ENCODE measurements around the gene MGAT3. TPM values are rescaled to one million over a fixed set of nuclear protein-coding genes. Genes with fewer than 3 reads are reported as not detected.

Gene MGAT3
- total RNA-seq, 1 donor: not detected

GRCh38 chr22:39437791-39438704, 18.8 kb upstream of the MGAT3 start:
- no peaks in the 10 kb centered on the region for H3K27me3 ChIP-seq (ENCODE audit: insufficient read depth, low read length)
- H3K4me3 ChIP-seq (ENCODE audit: insufficient read depth, low read length): peak overlapping the region; percentile 60
- no peak overlapping the region for H3K27ac ChIP-seq (ENCODE audit: low read depth, low read length)
- peaks cover 5% of the 10 kb centered on the region for H3K4me1 ChIP-seq (ENCODE audit: insufficient read depth, low read length)
- peak overlapping the region; percentile 51 for H2AFZ ChIP-seq (ENCODE audit: low read length)
- no peak for TF ChIP-seq CTCF (IDR thresholded peaks at IDR 0.05; ENCODE audit: extremely low read depth, low read depth, low read length)
- H4K20me1 ChIP-seq (ENCODE audit: insufficient read depth, low read length): no peaks in the 10 kb centered on the region
- H3K4me2 ChIP-seq (ENCODE audit: insufficient read depth, low read length): peak overlapping the region; percentile 81
- DNase-seq (ENCODE audit: insufficient read length, low spot score, missing footprints): peak; percentile 50
- H3K36me3 ChIP-seq (ENCODE audit: insufficient read depth, low read length): no peaks in the 10 kb centered on the region
- no peaks in the 10 kb centered on the region for H3K9me3 ChIP-seq (ENCODE audit: low read depth, low read length)
- H3K79me2 ChIP-seq (ENCODE audit: insufficient read depth, low read length): no peaks in the 10 kb centered on the region

GRCh38 chr22:39439170-39439569, 17.6 kb upstream of the MGAT3 start:
- no peak for TF ChIP-seq CTCF (IDR thresholded peaks at IDR 0.05; ENCODE audit: extremely low read depth, low read depth, low read length)
- Histone ChIP-seq H3K4me2 (ENCODE audit: insufficient read depth, low read length) (no peak overlapping the region), H4K20me1 (ENCODE audit: insufficient read depth, low read length) (no peaks in the 10 kb centered on the region), H3K4me1 (ENCODE audit: insufficient read depth, low read length) (peaks cover 5% of the 10 kb centered on the region), H3K27me3 (ENCODE audit: insufficient read depth, low read length) (no peaks in the 10 kb centered on the region), H2AFZ (ENCODE audit: low read length) (no peak overlapping the region), H3K27ac (ENCODE audit: low read depth, low read length) (no peak overlapping the region), H3K4me3 (ENCODE audit: insufficient read depth, low read length) (no peak overlapping the region), H3K36me3 (ENCODE audit: insufficient read depth, low read length) (no peaks in the 10 kb centered on the region), H3K9me3 (ENCODE audit: low read depth, low read length) (no peaks in the 10 kb centered on the region), H3K79me2 (ENCODE audit: insufficient read depth, low read length) (no peaks in the 10 kb centered on the region)
- peak; percentile 90 for DNase-seq (ENCODE audit: insufficient read length, low spot score, missing footprints)

- H2AFZ ChIP-seq (ENCODE audit: low read length): no peak overlapping the region
- no peak overlapping the region for H3K4me3 ChIP-seq (ENCODE audit: insufficient read depth, low read length)
- no peak overlapping the region for H3K27ac ChIP-seq (ENCODE audit: low read depth, low read length)
- H3K27me3 ChIP-seq (ENCODE audit: insufficient read depth, low read length): no peaks in the 10 kb centered on the region
- DNase-seq (ENCODE audit: insufficient read length, low spot score, missing footprints): peak; percentile 15
- no peak overlapping the region for H3K4me2 ChIP-seq (ENCODE audit: insufficient read depth, low read length)
- H3K36me3 ChIP-seq (ENCODE audit: insufficient read depth, low read length): no peaks in the 10 kb centered on the region
- no peak for TF ChIP-seq CTCF (IDR thresholded peaks at IDR 0.05; ENCODE audit: extremely low read depth, low read depth, low read length)
- no peaks in the 10 kb centered on the region for H3K79me2 ChIP-seq (ENCODE audit: insufficient read depth, low read length)
- H3K4me1 ChIP-seq (ENCODE audit: insufficient read depth, low read length): no peaks in the 10 kb centered on the region
- no peaks in the 10 kb centered on the region for H3K9me3 ChIP-seq (ENCODE audit: low read depth, low read length)
- H4K20me1 ChIP-seq (ENCODE audit: insufficient read depth, low read length): no peaks in the 10 kb centered on the region
Measured at GRCh38 chr22:39443398-39443797, 13.4 kb upstream of the MGAT3 start.

- Histone ChIP-seq H3K4me1 (ENCODE audit: insufficient read depth, low read length) (no peaks in the 10 kb centered on the region), H3K4me3 (ENCODE audit: insufficient read depth, low read length) (no peak overlapping the region), H3K79me2 (ENCODE audit: insufficient read depth, low read length) (no peaks in the 10 kb centered on the region), H3K27ac (ENCODE audit: low read depth, low read length) (no peak overlapping the region), H2AFZ (ENCODE audit: low read length) (no peak overlapping the region), H4K20me1 (ENCODE audit: insufficient read depth, low read length) (no peaks in the 10 kb centered on the region), H3K27me3 (ENCODE audit: insufficient read depth, low read length) (no peaks in the 10 kb centered on the region), H3K9me3 (ENCODE audit: low read depth, low read length) (no peaks in the 10 kb centered on the region), H3K4me2 (ENCODE audit: insufficient read depth, low read length) (no peak overlapping the region), H3K36me3 (ENCODE audit: insufficient read depth, low read length) (no peaks in the 10 kb centered on the region)
- peak; percentile 83 for DNase-seq (ENCODE audit: insufficient read length, low spot score, missing footprints)
- no peak for TF ChIP-seq CTCF (IDR thresholded peaks at IDR 0.05; ENCODE audit: extremely low read depth, low read depth, low read length)
Measured at GRCh38 chr22:39444247-39444800, 12.5 kb upstream of the MGAT3 start.

Data from osteoblast (primary cell).